Transverse colon (tissue), 4 donors: ENCODE data around the gene DZIP1L.

ENCODE experiments used
- EP300 ChIP-seq: sonication (generic); formaldehyde crosslinking; IDR thresholded peaks from one replicate; pipeline ENCODE4 v1.6.1; 2017; ENCODE audit warnings: antibody characterized with exemption, low read depth
- POLR2A ChIP-seq: fragments of 450-650 bp; IDR thresholded peaks from one replicate; pipeline ENCODE4 v1.6.1; 2016; ENCODE audit warnings: antibody characterized with exemption, mild to moderate bottlenecking, moderate library complexity
- POLR2AphosphoS5 ChIP-seq, 3 donors: sonication (generic); formaldehyde crosslinking; IDR thresholded peaks; one replicate each; pipeline ENCODE4 v1.6.1; 2016; ENCODE audit warnings: antibody characterized with exemption in 3 of 3
- TF ChIP-seq, protein P1 (sequence below), 5 experiments: fragments of 200-600 bp in 3 of 5; fragments of 450-650 bp in 2 of 5; sonication (generic) in 3 of 5; IDR thresholded peaks; 1 replicate in 2 of 5; 2 replicates in 3 of 5; pipeline ENCODE4 v1.5.1; 2016 to 2017; ENCODE audit warnings: antibody characterized with exemption in 5 of 5, inconsistent platforms in 3 of 5, mild to moderate bottlenecking in 2 of 5, moderate library complexity in 1 of 5

DNA sequence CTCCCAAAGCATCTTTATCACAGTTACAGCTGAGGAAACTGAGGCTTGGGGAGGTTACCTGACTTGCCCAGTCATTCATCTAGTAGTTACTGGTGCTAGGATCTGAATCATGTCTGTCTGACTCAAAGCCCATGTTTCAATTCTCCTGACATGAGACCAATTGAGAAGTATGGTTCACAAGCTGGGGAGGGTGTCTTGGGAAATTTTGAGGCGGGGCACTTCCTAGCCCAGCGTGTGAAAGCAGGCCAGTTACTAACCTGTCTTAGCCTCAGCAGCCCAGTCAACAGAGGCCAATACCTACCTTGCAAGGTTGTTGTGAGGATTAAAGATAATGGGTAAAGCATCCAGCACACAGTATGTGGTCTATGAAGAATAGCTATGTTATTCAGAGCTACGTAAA is 68.5 kb downstream of the DZIP1L start:
- TF ChIP-seq, protein P1, sequence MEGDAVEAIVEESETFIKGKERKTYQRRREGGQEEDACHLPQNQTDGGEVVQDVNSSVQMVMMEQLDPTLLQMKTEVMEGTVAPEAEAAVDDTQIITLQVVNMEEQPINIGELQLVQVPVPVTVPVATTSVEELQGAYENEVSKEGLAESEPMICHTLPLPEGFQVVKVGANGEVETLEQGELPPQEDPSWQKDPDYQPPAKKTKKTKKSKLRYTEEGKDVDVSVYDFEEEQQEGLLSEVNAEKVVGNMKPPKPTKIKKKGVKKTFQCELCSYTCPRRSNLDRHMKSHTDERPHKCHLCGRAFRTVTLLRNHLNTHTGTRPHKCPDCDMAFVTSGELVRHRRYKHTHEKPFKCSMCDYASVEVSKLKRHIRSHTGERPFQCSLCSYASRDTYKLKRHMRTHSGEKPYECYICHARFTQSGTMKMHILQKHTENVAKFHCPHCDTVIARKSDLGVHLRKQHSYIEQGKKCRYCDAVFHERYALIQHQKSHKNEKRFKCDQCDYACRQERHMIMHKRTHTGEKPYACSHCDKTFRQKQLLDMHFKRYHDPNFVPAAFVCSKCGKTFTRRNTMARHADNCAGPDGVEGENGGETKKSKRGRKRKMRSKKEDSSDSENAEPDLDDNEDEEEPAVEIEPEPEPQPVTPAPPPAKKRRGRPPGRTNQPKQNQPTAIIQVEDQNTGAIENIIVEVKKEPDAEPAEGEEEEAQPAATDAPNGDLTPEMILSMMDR (IDR thresholded peaks at IDR 0.05) = no peak
- no peak for TF ChIP-seq POLR2A
- TF ChIP-seq EP300 = no peak
- TF ChIP-seq POLR2AphosphoS5 (IDR thresholded peaks at IDR 0.05) = no peak
